ENCODE data around the gene ELAVL1.
"Not testable (repeated sequence)": the region's sequence is repeated elsewhere in the genome, so short reads cannot be mapped to it uniquely, and the experiment has no call there.

ELAVL1 gene

GRCh38 chr19:8005534-8006256, at the start of gene ELAVL1:
ELAVL1 (minus strand) TSS chr19:8005641; CDS start chr19:7991815, 13,826 bp downstream.
- DNase-seq, result peak; percentile 81

- DNase-seq, result no peak
Measured at GRCh38 chr19:8054169-8054568, 48.7 kb upstream of the ELAVL1 start.

GRCh38 chr19:8052464-8052859, 47.0 kb upstream of the ELAVL1 start, which contains the start of gene CCL25:
CCL25 (plus strand) TSS chr19:8052760; CDS start chr19:8053050, 290 bp downstream.
- no peak for DNase-seq

DNA sequence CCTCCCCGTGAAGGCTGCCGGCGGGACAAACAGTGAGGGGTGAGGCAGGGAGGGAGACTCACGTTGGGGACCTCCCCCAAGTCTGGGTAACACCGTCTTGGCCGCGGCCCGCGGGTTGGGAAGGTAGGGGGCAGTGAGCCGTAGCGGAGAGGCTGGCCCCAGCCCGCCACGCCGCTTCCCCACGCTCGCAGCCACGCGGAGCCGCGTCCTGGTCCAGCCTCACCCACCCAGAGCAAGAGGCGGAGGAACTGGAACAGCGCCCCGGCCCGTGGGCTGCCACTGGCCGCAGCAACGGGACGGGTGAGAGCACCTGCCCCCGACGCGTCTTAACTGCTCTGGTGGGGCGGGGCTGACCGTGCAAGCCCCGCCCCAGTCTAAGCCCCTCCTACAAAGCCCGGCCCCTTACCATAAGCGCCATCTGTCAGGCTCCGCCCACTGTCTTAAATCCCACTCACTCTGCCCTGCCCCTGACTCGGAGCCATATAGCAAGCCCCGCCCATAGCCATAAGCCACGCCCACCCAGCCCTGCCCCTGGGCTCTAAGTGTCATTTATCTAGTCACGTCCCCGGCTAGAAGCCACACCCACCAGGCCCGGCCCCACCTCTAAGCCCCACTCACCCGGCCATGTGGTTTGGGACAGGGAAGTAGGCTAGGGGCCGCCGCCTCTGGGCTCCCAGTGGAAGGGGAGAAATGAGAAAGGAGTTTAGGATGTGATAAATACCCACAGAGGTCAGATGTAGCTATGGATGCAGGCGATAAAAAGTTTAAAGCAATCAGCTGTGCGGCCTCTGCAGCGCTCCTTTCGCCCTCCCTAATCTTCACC, 45.0 kb upstream of the ELAVL1 start:
- no peak for DNase-seq

DNA sequence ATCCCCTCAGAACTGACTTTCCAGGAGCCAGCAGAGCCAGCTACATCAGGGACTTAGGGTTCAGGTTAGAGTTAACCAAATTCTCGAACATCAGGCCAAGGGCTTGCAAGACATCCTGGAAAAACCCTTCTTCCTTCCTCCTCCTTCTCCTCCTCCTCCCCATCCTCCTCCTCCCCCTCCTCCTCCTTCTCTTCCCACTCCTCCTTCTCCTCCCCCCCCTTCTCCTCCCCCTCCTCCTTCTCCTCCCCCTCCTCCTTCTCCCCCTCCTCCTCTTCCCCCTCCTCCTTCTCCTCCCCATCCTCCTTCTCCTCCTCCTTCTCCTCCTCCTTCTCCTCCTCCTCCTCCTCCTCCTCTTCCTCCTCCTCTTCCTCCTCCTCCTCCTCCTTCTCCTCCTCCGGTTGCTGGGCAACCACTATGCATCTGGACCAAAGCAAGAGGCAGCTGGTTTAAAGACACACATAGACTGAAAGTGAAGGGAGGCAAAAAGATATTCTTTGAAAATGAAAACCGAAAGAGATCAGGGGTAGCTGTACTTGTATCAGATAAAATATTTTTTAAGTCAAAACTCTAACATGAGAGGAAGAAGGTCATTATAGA, 41.2 kb upstream of the ELAVL1 start:
- DNase-seq, result no peak

DNA sequence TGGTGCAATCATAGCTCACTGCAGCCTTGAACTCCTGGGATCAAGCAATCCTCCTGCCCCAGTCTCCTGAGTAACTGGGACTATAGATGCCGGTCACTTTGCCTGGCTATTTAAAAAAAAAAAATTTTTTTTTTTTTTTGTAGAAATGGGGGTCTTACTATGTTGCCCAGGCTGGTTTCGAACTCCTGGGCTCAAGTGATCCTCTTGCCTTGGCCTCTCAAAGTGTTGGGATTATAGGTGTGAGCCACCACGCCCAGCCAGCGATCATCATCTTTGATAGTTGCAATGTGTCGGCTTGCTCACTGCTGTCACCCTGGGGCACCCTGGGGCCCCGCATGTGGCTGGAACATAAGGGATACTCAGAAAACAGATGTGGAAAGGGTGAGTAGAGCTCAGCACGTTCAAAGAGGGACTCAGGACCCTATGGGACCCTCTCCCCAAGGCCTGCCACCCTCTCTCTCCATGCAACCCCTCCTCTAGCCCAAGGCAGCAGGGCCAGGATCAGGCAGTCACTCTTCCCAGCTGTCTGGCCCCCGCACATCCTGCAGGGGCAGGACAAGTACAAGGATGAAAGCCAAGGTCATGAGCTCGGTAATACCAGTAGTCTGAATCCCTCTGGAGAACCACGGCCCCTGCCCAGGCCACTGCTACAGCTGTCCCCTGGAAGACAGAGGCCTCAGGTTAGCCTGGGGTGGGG, 40.6 kb upstream of the ELAVL1 start:
- DNase-seq, result no peak

DNA sequence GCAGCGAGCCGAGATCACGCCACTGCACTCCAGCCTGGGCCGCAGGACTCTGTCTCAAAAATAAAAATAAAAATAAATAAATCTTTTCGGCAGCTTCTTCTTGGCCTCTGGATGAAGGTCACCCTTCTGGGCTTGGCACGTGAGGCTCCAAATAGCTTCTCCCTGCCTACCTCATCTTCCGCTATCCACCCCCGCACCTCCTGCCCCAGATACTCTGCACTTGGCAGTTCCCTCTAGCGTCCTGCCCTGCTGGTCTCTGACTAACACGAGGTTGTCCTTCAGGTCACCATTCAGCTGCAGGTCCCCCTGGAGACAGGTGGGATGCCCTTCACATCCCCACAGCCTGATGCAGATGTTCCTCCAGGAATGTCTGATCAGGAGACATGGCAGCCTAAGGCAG, 38.6 kb upstream of the ELAVL1 start:
- no peak for DNase-seq

GRCh38 chr19:8042900-8043299, 37.5 kb upstream of the ELAVL1 start:
- DNase-seq, result no peak

GRCh38 chr19:8041531-8041931, 36.1 kb upstream of the ELAVL1 start:
- DNase-seq, result no peak

GRCh38 chr19:8039231-8039630, 33.8 kb upstream of the ELAVL1 start:
- DNase-seq, result no peak

GRCh38 chr19:8038815-8039214, 33.4 kb upstream of the ELAVL1 start:
- no peak for DNase-seq

- DNase-seq, result no peak
Measured at GRCh38 chr19:8036434-8037099, 31.1 kb upstream of the ELAVL1 start.

- no peak for DNase-seq
Measured at GRCh38 chr19:8034178-8034525, 28.7 kb upstream of the ELAVL1 start.

DNA sequence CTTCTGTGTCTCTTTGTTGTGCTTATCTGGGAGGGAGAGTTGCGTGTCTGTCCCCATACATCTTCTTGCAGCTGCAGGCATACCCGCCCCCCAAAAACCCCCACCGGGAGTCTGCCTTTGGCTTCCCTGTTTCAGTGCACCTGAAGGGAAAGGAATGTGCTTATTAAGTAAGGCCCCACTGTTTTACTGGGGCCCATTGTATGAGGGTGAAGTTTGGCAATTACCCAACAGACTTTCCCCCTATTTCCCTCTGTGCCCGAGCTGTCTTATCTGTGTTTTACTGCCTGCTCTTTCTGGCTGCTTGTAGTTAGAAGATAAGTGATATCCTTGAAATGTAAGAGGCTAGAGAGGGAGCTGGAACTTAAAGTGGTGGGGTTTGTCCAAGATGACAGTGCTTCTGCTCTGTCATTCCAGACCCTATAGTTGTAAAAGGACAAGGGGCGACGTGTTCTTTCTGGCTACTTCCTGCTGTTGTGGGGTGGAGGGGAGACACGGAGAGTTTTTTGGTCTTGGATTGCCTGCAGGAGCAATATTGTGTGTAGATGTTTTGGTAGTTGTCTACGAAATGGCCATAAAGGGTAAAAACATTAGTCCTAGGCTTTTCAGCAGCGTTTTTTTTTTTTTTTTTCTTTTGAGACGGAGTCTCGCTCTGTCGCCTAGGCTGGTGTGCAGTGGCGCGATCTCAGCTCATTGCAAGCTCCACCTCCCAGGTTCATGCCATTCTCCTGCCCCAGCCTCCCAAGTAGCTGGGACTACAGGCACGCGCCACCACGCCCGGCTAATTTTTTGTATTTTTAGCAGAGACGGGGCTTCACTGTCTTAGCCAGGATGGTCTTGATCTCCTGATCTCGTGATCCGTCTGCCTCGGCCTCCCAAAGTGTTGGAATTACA, 28.1 kb upstream of the ELAVL1 start:
- not testable (repeated sequence) for DNase-seq

- DNase-seq, result no peak
Measured at GRCh38 chr19:8030960-8031359, 25.5 kb upstream of the ELAVL1 start.

DNA sequence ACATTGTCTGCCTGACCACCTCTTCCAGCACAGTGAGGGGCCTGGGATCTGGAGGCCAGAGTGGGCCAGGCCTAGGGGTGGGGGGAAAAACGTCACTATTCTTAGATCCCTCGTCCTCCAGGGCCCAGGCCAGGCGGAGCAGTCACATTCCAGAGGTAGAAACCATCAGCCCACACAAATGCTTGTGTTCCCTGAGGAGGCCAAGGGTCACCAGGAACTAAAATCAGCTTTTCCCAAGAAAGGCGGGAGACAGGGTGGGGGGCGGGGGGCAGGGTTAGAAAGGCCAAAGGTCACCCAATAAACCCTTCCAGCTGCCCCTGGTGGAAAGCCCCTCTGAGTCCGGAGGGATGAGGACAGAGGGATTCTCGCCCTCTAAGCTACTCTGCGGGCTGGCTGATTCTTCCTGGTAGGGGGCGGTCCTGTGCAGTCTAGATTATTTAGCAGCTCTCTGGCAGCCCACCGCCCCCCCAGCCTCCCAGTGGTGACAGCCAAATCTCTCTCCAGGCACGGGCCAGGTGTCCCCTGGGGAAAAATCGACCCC, 23.6 kb upstream of the ELAVL1 start:
- no peak for DNase-seq

DNA sequence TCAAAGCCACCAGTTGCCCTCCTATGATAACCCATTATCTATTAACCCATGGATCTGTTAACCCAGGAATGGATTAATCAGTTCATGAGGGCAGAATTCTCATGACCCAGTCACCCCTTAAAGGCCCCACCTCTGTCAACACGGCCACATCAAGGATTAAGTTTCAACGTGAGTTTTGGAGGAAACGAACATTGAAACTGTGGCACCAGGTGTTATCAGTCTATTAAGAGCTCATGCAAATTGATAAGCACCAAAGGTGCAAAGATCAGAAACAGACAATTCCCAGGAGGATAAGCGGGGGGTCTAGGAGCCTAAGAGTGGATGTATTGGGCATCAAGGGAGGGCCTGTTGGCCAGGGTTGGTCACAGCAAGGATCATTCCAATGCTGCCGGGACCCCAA, 19.9 kb upstream of the ELAVL1 start:
- DNase-seq, result no peak

GRCh38 chr19:8024256-8024655, 18.8 kb upstream of the ELAVL1 start:
- DNase-seq, result not testable (repeated sequence)

GRCh38 chr19:8023371-8023770, 17.9 kb upstream of the ELAVL1 start:
- DNase-seq, result no peak

- no peak for DNase-seq
Measured at GRCh38 chr19:8022275-8022674, 16.8 kb upstream of the ELAVL1 start.

DNA sequence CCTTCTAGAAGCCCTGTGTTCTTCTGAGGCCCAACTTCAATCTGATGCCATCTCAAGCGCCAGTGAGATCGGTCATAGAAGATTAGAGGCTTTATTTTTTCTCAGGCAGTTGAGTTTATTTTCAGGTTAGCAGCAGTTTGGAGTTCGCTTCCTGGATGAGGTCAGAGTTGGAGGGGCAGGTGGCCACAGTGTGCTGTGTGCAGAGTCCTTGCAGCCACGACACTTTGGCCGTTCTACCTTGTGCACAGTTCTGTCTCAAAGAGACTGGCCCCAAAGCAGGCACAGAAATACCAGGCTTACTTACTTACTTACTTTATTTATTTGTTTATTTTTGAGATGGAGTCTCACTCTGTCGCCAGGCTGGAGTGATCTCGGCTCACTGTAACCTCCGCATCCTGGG, 15.9 kb upstream of the ELAVL1 start:
- no peak for DNase-seq
